K562 (cell line): ENCODE measurements around the gene YIPF4.

Experiments used
- ADNP ChIP-seq: fragments of 200-800 bp; sonication (Bioruptor generic); IDR thresholded peaks from 2 replicates; pipeline ENCODE4 v1.6.1; 2016; ENCODE audit warnings: missing genetic modification characterization, missing compliant biosample characterization
- CTBP1 ChIP-seq: fragments of 450-650 bp; IDR thresholded peaks from 2 replicates; pipeline ENCODE4 v1.6.1; 2016; ENCODE audit warnings: borderline replicate concordance
- EZH2 ChIP-seq: IDR thresholded peaks from 2 replicates; pipeline ENCODE4 v1.6.1; 2012; ENCODE audit warnings: low read depth, mild to moderate bottlenecking, inconsistent platforms, low read length, borderline replicate concordance
- FOS ChIP-seq: IDR thresholded peaks from 3 replicates; pipeline ENCODE4 v1.6.1; 2011; ENCODE audit not compliant: insufficient read length; ENCODE audit errors: extremely low read depth
- GABPA ChIP-seq: fragments of 200-800 bp; sonication (Bioruptor generic); conservative IDR thresholded peaks from 2 replicates; pipeline ENCODE4 v1.6.1; 2016; ENCODE audit warnings: low read depth, missing genetic modification characterization, missing compliant biosample characterization
- GTF2F1 ChIP-seq: IDR thresholded peaks from 2 replicates; pipeline ENCODE4 v1.6.1; 2011; ENCODE audit warnings: low read depth, low read length, improper control_type of control experiment
- HCFC1 ChIP-seq: IDR thresholded peaks from 2 replicates; pipeline ENCODE4 v1.6.1; 2012; ENCODE audit warnings: low read depth, low read length, improper control_type of control experiment
- SIX5 ChIP-seq, 2 experiments: IDR thresholded peaks; 2 replicates each; pipeline ENCODE4 v1.6.1; 2011; ENCODE audit warnings: low read length in 2 of 2, borderline replicate concordance in 1 of 2, low read depth in 1 of 2, mild to moderate bottlenecking in 1 of 2, moderate library complexity in 1 of 2; ENCODE audit not compliant: insufficient read depth in 1 of 2
- SRSF9 ChIP-seq: fragments of 200-400 bp; formaldehyde crosslinking; IDR thresholded peaks from 2 replicates; pipeline ENCODE4 v1.6.1; 2017; ENCODE audit warnings: low read depth, low read length, borderline replicate concordance
- U2AF2 ChIP-seq: fragments of 200-400 bp; formaldehyde crosslinking; optimal IDR thresholded peaks from 2 replicates; pipeline ENCODE3; 2017; ENCODE audit warnings: low read depth, mild to moderate bottlenecking, low read length
- TF ChIP-seq, protein P1 (sequence below): fragments of 450-650 bp; formaldehyde crosslinking; IDR thresholded peaks from 2 replicates; pipeline ENCODE4 v1.4.0; 2020; ENCODE audit warnings: mild to moderate bottlenecking, moderate library complexity
- TF ChIP-seq, protein P2 (sequence below): conservative IDR thresholded peaks from 2 replicates; pipeline ENCODE4 v1.6.1; 2011; ENCODE audit warnings: low read depth, mild to moderate bottlenecking, low read length; ENCODE audit not compliant: control insufficient read depth
- TF ChIP-seq, protein P3 (sequence below), 3 experiments: IDR thresholded peaks in 2 of 3; conservative IDR thresholded peaks in 1 of 3; 2 replicates each; pipeline ENCODE4 v1.5.1; 2011 to 2012; ENCODE audit warnings: low read length in 3 of 3, mild to moderate bottlenecking in 3 of 3, control low read depth in 2 of 3, improper control_type of control experiment in 1 of 3, inconsistent platforms in 1 of 3, low read depth in 1 of 3, mixed read lengths in 1 of 3, moderate library complexity in 1 of 3; ENCODE audit not compliant: insufficient read depth in 2 of 3
- TF ChIP-seq, protein P4 (sequence below): fragments of 250-450 bp; sonication (Bioruptor Pico); IDR thresholded peaks from 2 replicates; pipeline ENCODE4 v1.5.1; 2021; ENCODE audit warnings: mild to moderate bottlenecking

DNA sequence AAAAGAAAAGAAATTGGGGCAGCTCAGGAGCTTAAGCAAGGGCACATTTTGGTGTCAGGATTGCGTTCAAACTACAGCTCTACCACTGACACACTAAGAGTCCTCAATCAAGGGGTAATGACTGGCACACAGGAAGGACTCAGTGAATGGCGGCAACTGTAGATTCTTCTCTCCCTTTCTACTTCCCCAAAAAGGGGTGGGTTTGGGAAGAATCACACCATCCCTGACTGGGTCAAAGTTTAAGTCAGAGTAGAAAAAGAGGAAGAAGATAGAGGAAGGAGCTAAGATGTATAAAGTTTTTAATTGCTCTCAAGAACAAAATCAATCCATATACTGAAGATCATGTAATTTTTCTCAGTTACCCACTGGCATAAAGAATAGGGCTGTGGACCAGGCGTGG, 15.6 kb upstream of the YIPF4 start:
- TF ChIP-seq, protein P1, sequence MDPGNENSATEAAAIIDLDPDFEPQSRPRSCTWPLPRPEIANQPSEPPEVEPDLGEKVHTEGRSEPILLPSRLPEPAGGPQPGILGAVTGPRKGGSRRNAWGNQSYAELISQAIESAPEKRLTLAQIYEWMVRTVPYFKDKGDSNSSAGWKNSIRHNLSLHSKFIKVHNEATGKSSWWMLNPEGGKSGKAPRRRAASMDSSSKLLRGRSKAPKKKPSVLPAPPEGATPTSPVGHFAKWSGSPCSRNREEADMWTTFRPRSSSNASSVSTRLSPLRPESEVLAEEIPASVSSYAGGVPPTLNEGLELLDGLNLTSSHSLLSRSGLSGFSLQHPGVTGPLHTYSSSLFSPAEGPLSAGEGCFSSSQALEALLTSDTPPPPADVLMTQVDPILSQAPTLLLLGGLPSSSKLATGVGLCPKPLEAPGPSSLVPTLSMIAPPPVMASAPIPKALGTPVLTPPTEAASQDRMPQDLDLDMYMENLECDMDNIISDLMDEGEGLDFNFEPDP, result no peak
- TF ChIP-seq, protein P2, sequence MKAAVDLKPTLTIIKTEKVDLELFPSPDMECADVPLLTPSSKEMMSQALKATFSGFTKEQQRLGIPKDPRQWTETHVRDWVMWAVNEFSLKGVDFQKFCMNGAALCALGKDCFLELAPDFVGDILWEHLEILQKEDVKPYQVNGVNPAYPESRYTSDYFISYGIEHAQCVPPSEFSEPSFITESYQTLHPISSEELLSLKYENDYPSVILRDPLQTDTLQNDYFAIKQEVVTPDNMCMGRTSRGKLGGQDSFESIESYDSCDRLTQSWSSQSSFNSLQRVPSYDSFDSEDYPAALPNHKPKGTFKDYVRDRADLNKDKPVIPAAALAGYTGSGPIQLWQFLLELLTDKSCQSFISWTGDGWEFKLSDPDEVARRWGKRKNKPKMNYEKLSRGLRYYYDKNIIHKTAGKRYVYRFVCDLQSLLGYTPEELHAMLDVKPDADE, result no peak
- TF ChIP-seq GTF2F1 (no peak), SRSF9 (no peak), FOS (no peak), SIX5 (IDR thresholded peaks at IDR 0.05; ENCODE audit: borderline replicate concordance in 1 of 2, insufficient read depth in 1 of 2, low read depth in 1 of 2, low read length in 2 of 2) (no peak), EZH2 (no peak), ADNP (tag) (no peak), CTBP1 (no peak; the same call in 1 of the 2 replicates), HCFC1 (no peak), GABPA (tag) (no peak), U2AF2 (no peak)
- TF ChIP-seq, protein P3, sequence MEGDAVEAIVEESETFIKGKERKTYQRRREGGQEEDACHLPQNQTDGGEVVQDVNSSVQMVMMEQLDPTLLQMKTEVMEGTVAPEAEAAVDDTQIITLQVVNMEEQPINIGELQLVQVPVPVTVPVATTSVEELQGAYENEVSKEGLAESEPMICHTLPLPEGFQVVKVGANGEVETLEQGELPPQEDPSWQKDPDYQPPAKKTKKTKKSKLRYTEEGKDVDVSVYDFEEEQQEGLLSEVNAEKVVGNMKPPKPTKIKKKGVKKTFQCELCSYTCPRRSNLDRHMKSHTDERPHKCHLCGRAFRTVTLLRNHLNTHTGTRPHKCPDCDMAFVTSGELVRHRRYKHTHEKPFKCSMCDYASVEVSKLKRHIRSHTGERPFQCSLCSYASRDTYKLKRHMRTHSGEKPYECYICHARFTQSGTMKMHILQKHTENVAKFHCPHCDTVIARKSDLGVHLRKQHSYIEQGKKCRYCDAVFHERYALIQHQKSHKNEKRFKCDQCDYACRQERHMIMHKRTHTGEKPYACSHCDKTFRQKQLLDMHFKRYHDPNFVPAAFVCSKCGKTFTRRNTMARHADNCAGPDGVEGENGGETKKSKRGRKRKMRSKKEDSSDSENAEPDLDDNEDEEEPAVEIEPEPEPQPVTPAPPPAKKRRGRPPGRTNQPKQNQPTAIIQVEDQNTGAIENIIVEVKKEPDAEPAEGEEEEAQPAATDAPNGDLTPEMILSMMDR (IDR thresholded peaks at IDR 0.05 in 2 of 3, conservative IDR thresholded peaks at IDR 0.05 in 1 of 3; ENCODE audit: insufficient read depth in 2 of 3, low read depth in 1 of 3, low read length in 3 of 3), result no peak
- TF ChIP-seq, protein P4, sequence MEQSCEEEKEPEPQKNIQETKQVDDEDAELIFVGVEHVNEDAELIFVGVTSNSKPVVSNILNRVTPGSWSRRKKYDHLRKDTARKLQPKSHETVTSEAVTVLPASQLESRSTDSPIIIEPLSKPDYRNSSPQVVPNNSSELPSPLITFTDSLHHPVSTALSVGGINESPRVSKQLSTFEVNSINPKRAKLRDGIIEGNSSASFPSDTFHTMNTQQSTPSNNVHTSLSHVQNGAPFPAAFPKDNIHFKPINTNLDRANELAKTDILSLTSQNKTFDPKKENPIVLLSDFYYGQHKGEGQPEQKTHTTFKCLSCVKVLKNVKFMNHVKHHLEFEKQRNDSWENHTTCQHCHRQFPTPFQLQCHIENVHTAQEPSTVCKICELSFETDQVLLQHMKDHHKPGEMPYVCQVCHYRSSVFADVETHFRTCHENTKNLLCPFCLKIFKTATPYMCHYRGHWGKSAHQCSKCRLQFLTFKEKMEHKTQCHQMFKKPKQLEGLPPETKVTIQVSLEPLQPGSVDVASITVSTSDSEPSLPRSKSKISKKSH (CRISPR knock-in tag), result no peak
